Testis (tissue), 3 donors: Measurements from ENCODE around the gene NEDD9. TPM values are rescaled to one million over a fixed set of nuclear protein-coding genes. Genes with fewer than 3 reads are reported as not detected.

ENCODE experiments used
- DNase-seq: peaks from one replicate; pipeline ENCODE4 v3.0.0-alpha.2; 2019
- H3K27ac ChIP-seq, 2 donors: fragments of 200-600 bp; sonication (generic); one replicate each; pipeline ENCODE4 v1.5.1; 2019
- H3K27me3 ChIP-seq: fragments of 200-600 bp; sonication (generic); one replicate; pipeline ENCODE4 v1.5.1; 2019
- H3K36me3 ChIP-seq: fragments of 200-600 bp; sonication (generic); one replicate; pipeline ENCODE4 v1.5.1; 2017; ENCODE audit warnings: low read depth; ENCODE audit errors: missing control alignments
- H3K4me1 ChIP-seq: fragments of 200-600 bp; sonication (generic); one replicate; pipeline ENCODE4 v1.5.1; 2019
- H3K4me3 ChIP-seq, 2 donors: fragments of 200-600 bp; sonication (generic); one replicate each; pipeline ENCODE4 v1.5.1; 2017 to 2019
- H3K9me3 ChIP-seq: fragments of 200-600 bp; sonication (generic); one replicate; pipeline ENCODE4 v1.5.1; 2017
- POLR2A ChIP-seq: fragments of 450-650 bp; IDR thresholded peaks from one replicate; pipeline ENCODE4 v1.6.1; 2017; ENCODE audit warnings: antibody characterized with exemption, mild to moderate bottlenecking, moderate library complexity
- WGBS, 2 donors: methylation state at CpG; one replicate each; pipeline ENCODE4 v1.1.5; 2018; 5-methylcytosine and 5-hydroxymethylcytosine counted together
- intact Hi-C: fragments of 100-400 bp; cut with DNase I; formaldehyde crosslinking; loops from one replicate; pipeline ENCODE4 v1.15.1; 2023; ENCODE audit warnings: low total_unique reads
- polyA plus RNA-seq: library from polyadenylated mRNA; stranded (reverse); fragments of 350-450 nt; fragmentation: Illumina TruSeq; extraction: RNeasy Lipid Tissue Mini Kit (QIAGEN cat#74804); gene quantifications from one replicate; pipeline ENCODE4 v1.2.3, GENCODE V29; 2014; ENCODE audit warnings: low read depth, low replicate concordance; ENCODE audit not compliant: insufficient read depth
- total RNA-seq, 2 donors: library from RNA; depleted of rRNA; stranded (reverse); fragments of >200 nt; gene quantifications; one replicate each; pipeline ENCODE4 v1.2.3, GENCODE V29; 2016
- TF ChIP-seq, protein P1 (sequence below), 3 experiments: fragments of 450-650 bp in 2 of 3; fragments of 200-600 bp in 1 of 3; sonication (generic) in 1 of 3; IDR thresholded peaks; one replicate each; pipeline ENCODE4 v1.5.1; 2016 to 2019; ENCODE audit warnings: antibody characterized with exemption in 3 of 3, mild to moderate bottlenecking in 2 of 3, moderate library complexity in 1 of 3

The NEDD9 gene
- total and polyA plus RNA-seq, 3 donors from 2014 or later = 21.0 to 67.0 (median 31.8) TPM

DNA sequence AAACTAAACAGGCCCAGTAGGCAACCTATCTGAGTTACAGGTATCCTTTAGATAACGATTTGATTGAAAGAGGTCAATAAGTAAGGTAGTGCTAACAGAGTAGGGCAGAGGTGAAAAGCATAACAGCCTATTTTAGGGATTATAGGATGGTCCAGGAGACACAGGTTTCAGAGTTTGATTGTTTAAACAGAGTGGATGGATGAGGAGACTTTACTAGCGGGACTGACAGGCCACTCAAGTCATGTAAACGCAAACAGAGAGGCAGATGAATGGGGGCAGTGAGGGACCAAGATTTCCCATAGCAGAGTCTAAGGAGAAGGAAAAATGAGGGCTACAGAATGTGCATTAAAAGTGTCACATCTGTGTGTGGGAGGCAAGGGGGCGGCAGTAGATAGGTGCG is 4.8 kb downstream of the NEDD9 start:
- no peak overlapping the region for H3K27ac ChIP-seq
- H3K9me3 ChIP-seq = no peaks in the 10 kb centered on the region
- WGBS, 2 donors = 70 to 71% methylated on average over 5 of the region's 5 CpGs
- intact Hi-C loops = no loop called here
- no peaks in the 10 kb centered on the region for H3K36me3 ChIP-seq
- H3K4me1 ChIP-seq = peaks cover 4% of the 10 kb centered on the region
- no peaks in the 10 kb centered on the region for H3K27me3 ChIP-seq
- DNase-seq = no peak
- H3K4me3 ChIP-seq = no peak overlapping the region
- TF ChIP-seq POLR2A = no peak
- TF ChIP-seq, protein P1, sequence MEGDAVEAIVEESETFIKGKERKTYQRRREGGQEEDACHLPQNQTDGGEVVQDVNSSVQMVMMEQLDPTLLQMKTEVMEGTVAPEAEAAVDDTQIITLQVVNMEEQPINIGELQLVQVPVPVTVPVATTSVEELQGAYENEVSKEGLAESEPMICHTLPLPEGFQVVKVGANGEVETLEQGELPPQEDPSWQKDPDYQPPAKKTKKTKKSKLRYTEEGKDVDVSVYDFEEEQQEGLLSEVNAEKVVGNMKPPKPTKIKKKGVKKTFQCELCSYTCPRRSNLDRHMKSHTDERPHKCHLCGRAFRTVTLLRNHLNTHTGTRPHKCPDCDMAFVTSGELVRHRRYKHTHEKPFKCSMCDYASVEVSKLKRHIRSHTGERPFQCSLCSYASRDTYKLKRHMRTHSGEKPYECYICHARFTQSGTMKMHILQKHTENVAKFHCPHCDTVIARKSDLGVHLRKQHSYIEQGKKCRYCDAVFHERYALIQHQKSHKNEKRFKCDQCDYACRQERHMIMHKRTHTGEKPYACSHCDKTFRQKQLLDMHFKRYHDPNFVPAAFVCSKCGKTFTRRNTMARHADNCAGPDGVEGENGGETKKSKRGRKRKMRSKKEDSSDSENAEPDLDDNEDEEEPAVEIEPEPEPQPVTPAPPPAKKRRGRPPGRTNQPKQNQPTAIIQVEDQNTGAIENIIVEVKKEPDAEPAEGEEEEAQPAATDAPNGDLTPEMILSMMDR (IDR thresholded peaks at IDR 0.05) = no peak

DNA sequence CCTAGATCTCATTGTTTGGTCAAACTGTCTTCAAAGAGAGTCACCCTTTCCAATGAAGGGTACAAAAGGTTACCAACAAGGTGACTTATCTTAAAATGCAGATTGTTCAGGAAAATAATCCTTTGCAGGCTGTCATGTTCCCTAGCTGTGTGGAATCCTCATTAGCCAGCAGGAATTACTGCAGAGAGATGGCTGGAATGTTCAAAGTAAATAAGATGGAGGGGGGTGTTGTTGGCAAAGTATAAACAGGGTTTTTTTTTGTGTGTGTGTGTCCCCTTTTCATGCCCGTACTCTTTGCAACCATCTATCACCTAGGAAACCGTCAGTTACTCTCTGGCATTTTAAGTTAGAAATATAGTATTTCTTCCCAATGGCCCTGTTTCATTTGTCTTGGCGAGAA is 6.5 kb downstream of the NEDD9 start:
- TF ChIP-seq POLR2A = no peak
- TF ChIP-seq, protein P1 (IDR thresholded peaks at IDR 0.05) = no peak
- intact Hi-C loops = no loop called here
- Histone ChIP-seq H3K4me1 (peaks cover 12% of the 10 kb centered on the region), H3K27ac (no peak overlapping the region), H3K36me3 (no peaks in the 10 kb centered on the region), H3K27me3 (no peaks in the 10 kb centered on the region), H3K9me3 (no peaks in the 10 kb centered on the region), H3K4me3 (no peak overlapping the region)
- WGBS, 2 donors = 78 to 84% methylated on average over 3 of the region's 3 CpGs
- no peak for DNase-seq

GRCh38 chr6:11224966-11225463 is 7.5 kb downstream of the NEDD9 start:
- no peaks in the 10 kb centered on the region for H3K27me3 ChIP-seq
- DNase-seq = no peak
- H3K9me3 ChIP-seq = no peaks in the 10 kb centered on the region
- TF ChIP-seq POLR2A = no peak
- TF ChIP-seq, protein P1 (IDR thresholded peaks at IDR 0.05) = no peak
- no peak overlapping the region for H3K4me3 ChIP-seq
- no peak overlapping the region for H3K27ac ChIP-seq
- H3K36me3 ChIP-seq = no peaks in the 10 kb centered on the region
- intact Hi-C loops = no loop called here
- H3K4me1 ChIP-seq = peaks cover 12% of the 10 kb centered on the region
- WGBS, 2 donors = 75% methylated on average over 4 of the region's 4 CpGs

GRCh38 chr6:11224252-11224965 is 8.1 kb downstream of the NEDD9 start:
- no peak for DNase-seq
- H3K27ac ChIP-seq = no peak overlapping the region
- intact Hi-C loops = no loop called here
- H3K4me3 ChIP-seq = no peak overlapping the region
- TF ChIP-seq POLR2A = no peak
- TF ChIP-seq, protein P1 (IDR thresholded peaks at IDR 0.05) = no peak
- no peaks in the 10 kb centered on the region for H3K27me3 ChIP-seq
- H3K9me3 ChIP-seq = no peaks in the 10 kb centered on the region
- H3K36me3 ChIP-seq = no peaks in the 10 kb centered on the region
- WGBS, 2 donors = 82 to 84% methylated on average over 9 of the region's 9 CpGs
- H3K4me1 ChIP-seq = peaks cover 17% of the 10 kb centered on the region
